ENCODE data around the gene COL4A2.

The COL4A2 gene

DNA sequence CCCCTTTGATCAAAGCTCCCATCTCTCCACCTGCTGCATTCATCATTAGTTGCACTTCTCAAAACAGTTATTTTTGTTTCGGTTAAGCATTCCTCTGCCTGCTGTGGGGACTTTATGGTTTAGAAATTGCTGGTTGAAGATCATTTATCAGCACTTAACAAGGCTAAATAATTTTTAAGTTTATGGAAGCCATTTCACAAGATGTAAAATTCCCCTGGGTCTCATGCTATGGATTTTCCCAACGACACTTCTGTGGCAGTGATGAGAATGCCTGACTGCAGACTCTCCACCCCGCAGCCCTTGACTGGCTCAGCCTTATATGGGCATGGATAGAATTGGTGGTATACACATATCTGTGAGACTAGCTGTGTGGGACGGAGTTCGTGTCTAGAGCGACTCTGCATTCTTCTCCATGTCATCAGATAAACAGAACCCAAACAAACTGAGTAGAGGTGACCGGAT lies 52.8 kb downstream of the COL4A2 start:
- no peak for DNase-seq

DNA sequence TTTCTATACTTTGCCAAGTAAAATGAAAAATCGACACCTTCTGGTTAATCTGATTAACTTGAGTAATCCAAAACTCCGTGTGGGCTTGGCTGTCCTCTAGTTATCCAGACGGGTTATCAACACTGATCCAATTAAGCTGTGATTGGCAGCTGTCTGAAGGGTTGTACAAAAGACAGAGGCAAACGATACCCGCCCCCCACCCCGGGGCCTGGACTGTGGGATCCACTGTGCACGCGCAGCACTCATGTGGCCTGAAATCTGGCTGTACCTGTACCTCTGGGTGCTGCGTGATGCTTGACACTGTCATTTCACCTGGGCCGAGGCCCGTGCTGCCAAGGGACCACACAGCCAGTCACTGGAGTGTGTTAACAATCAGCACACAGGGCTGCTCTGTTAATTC lies 53.5 kb downstream of the COL4A2 start:
- no peak for DNase-seq

DNA sequence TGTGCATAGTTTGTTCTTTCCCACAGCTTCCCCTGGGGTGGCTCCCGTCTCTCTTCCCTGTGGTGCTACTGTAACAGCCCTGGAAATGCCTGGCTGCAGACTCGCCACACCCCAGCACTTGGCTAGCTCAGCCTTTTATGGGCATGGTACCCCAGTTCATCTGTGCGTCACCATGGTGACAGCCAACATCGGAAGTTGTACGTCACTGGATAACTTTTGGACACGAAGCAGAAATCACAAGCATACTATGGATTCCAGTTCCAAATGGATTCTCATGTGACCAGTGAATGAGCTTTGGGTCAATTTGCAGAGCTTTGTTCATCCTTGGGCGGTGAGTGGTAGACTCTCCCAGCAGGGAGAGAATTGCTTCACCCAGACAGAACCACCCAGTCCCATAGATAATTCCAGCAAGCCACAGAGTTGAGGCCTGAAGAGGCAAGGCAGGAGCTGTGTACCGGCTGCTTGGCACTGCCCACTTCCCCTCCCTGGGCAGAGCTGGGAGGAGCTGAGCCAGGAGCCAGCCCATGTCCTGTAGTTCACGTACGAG lies 54.4 kb downstream of the COL4A2 start:
- DNase-seq = no peak

DNA sequence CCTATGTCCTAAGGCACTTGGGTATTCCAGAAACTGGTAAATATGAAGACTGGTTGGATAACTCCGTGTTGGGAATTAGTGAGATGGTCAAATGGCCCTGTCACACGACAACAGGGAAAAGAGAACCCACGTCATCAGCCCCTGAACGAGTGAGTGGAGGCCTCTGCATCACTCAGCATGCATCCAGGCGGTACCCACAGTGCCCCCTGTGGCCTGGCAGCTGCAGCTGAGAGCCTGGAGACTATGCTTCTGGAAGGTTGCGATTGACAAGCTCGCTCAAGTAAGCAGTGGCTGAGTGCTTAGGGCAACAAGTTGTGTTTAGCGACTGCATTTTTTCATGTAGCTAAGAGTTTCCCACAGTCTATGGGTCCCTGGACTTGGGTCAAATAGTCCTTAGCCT lies 55.9 kb downstream of the COL4A2 start:
- no peak for DNase-seq

DNA sequence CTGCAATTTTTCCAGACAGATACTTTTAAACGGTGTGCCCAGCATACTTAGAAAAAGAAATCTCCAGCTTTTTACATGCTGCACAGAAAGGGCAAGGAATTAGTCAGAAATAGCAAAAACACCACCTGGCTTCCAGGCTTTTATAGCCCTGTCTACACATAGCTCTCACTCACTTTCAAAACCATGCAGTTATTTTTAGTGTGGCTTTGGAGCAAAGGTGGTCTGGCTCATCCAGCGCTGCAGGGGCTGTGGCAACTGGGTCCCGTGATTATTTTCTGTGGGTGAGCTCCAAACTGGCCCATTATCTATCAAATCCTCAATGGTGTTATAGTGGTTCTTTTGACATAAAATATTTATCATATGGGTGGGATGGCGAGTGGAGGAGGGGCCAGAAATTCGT lies 57.0 kb downstream of the COL4A2 start:
- DNase-seq = no peak

DNA sequence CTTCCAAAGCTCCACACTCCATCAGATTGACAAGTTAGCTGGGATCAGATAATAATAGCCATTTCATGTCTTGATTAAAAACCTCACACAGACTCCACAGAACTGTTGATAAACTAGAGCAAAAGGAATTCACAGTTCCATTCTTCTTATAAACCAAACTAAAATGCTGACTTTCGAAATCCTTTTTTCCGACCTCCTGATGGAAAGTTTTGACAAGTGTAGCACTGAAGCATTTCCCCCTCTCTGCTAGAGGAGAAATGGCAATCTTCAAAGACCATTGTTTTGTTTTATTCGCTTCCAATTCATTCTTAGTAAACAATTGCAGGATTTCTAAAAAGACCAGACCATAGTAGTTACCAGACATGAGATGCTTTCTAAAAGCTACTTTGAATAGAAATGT lies 58.8 kb downstream of the COL4A2 start:
- no peak for DNase-seq

DNA sequence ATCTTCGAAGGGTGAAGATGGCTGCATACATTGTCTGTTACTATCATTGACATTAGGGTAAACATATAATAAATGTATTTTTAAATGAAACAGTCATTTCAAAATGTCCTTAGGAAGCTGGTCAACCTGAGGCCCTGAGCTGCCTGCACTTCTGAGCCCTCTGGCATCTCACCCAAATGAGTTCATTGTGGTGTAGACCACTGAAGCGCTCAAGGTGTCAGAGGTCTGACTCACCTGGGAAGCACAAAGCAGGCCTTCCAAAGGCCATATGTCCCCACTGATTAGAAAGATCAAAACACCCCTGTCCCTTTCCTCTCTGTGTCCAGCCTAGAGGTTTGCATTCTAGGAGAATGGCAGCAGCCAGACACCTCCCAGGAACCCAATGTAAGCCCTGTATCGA lies 59.6 kb downstream of the COL4A2 start:
- no peak for DNase-seq

DNA sequence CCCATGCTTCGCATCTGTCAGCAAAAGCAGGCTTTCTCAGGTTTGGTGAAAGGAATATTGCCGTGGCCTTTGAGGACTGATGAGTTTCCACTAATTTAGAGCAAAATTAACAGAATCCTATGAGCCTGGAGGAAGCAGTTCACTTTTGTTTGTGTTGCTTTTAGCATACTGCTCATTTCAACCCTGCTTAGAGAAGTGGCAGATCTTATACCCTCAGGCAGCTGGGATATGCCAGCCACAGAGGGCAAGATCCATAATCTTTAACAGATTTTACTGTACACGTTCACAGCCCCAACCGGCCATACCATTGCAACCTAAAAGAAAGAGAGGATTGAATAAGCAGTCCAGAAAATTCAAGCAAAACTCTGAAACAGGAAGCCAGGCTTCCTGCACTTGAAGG lies 60.5 kb downstream of the COL4A2 start:
- no peak for DNase-seq

DNA sequence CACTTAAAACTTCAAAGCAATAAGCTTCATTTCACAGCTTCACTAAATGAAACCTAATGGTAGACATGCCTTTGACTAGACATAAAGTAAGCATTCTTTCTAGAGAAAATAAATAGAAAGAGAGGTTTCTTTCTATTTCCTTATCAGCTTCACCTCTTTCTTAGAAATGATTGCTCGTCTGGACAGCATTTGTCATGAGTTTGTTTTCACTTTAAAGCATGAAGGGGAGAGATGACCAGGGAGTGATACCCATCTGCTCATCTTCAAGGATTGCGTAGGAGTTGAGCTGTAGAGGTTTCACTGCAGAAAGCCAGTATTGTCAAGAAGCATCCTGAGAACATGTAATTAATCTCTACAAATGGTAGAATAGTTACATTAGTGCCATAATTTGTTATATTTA lies 61.3 kb downstream of the COL4A2 start:
- DNase-seq = no peak

DNA sequence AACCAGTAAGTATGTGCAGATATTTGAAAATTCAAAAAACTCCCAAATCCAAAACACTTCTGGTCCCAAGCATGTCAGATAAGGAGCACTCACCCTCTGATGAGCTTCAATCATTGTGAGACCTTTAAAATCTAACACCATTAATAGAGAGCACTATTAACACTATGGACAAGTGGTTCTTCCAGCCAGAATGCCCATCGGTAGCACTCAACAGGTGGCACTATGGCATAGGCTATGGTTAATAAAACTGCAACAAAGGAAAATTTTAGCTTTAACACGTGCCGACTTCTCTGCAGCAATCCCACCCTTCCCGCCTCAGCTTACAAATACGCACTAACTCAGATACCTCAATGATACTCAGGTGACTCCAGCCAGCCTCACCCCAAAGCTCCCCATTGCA lies 62.3 kb downstream of the COL4A2 start:
- DNase-seq = no peak

DNA sequence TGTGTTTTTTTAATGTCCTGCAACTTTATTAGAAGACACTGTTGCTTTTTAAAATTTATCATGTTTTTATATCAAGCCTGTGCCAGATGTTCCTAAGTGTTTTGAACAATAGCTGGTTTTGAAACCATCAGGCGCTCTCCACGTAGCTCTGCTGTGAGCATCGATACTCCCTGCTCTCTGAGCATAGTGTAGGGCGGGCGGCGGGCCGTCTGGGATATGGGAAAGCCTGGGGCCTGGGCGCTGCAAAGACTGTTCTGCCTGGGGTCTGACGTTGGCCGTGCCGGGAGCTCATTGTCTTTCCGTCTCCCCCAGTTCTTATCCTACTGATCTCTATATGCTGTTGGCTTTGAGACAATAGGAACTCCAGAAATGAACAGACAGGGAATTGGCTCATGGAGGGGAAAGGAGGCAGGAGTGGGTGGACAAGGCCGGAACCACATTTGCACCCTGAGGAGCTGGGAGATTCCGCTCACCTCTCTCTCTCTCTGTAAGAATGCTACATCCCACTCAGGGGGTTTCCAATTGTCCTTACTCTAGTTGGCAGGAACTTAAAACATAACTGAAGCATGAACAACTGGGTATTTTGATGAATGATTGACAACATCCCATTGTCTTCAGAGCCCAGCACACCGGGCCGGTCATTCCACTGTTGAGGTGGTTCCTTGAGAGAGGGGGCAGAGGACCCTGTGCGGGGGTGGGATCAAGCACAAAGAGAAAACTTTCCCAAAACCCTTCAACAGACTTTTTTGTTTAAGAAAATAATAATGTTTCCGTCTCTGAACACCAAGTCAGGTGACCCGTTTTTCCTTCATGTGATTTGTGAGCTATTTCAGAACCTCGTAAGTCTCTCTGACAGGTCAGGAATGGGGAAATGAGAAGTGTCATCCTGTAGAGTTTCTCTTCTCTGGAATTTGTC lies 64.7 kb downstream of the COL4A2 start:
- no peak for DNase-seq

DNA sequence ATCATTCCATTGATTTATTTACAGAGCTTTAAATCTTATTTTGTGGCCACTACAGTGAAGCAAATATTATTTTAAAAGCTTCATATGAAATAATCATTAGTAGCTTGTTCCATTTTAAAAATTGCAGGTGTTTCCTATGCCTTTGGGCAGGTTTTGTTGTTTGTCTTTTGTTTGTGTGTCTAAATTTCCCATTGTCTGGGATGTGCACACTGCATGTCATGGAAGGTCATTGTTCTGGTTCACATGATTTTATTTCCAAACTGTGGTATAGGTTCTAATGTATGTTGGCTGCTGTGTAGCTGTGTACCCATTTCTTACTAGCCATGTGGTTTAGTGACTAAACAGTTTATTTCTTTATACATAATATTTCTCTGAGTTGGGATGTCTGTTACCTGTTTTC lies 65.6 kb downstream of the COL4A2 start:
- no peak for DNase-seq

DNA sequence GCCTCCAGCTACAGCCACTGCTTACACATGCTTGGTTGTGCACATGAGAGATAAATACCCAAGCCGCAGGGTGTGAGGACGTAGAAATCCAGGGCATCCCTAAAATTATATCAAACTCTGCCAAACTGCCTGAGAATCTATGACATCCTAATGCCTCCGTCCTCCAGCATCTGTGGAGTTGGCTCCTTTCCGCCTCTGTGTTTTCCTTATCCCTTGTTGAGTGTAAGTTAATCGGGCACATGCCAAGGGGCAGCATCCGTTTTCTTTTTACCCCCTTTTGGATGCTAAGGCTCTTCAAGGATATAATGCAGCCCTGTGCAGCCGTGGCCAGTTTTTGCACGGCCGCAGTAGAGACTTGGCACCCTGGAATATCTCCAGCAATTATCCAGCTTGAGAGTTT lies 66.5 kb downstream of the COL4A2 start:
- DNase-seq = no peak

DNA sequence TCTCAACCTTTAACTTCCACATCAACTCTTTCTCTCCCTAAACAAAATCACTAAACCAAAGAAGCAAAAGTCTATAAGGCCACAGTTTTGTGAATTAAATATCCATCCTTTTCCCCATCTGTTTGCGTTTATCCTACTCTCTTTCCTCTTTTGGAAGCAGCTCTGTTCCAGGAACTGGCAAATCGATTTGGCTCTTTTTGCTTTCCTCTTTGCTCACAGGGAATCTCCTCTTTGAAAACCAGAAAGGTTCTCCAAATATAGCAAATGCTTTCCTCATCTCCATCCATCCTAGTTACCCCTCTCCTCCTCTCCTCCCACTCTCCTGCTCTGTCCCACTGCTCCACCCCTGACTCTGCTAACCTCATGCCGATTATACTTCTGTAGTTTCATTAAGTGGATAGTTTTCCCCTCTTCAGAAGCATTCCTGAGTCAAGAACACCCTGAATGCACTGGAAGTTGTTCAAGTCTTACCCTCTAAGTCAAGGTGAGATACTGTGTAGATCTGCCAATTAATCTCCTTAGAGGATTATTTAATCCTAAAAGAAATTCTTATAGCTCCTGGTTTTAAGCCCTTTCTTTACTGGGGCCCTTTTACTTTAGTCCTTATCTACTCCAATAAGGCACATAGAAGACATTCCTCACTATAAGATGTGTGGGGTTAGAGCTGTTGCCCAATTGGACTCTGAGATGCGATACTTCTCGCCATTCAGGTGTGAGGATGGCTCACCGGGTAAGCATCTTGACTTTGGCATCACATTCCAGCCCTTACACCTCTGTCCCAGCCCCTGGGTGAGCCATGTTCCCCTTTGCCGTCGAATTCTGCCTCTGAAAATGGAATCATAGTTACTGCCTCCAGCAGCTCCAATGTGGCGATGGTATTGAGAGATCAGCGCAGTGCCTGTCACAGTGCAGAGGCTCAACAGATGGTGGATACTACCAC lies 67.6 kb downstream of the COL4A2 start:
- no peak for DNase-seq

DNA sequence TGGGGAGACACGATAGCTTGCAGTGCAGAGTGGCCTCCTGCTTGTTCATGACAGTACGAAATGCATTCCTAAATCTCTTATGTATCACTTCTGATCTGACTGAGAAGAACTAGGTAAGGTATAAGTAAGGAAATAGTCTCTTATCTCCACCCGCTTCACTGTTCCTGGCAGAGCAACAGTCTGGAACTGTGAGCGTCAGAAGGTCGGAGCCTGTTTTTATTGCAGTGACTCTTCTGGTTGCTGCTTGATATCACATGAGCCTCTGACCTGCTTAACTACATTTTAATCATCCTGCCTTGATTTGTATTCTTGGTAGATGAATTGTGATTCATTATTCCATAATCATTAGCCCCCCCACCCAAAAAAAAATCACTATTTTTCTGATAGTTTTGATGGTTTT lies 69.0 kb downstream of the COL4A2 start:
- no peak for DNase-seq

DNA sequence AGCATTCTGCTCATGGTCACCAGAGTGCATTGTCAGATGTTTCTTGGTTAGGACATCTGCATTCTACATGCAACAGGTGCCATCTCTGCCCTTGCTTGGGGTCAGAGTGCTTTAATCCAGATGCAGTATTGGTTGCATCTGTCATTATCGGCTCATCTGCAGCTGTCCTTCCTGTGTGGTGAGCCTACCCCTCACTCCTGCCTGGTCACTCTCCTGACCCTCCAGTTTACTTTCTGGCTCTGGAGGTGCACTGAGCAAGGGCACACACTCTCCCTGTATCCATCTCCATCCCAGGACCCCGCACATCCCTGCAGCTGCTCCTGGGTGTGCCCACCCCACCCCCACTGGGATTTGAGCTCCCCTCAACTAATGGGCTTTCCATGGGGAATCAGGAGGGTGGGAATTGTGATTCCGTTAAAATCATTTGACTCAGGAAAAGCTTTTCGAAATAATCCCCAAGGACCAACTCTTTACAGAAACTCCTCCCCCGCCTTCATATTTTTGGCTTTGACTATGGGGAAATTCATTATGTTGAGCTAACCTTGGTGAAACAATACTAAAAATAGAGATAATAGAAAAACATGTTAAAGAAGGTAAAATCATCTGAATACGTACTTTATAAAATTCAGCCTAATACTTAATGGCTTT lies 70.2 kb downstream of the COL4A2 start:
- no peak for DNase-seq

DNA sequence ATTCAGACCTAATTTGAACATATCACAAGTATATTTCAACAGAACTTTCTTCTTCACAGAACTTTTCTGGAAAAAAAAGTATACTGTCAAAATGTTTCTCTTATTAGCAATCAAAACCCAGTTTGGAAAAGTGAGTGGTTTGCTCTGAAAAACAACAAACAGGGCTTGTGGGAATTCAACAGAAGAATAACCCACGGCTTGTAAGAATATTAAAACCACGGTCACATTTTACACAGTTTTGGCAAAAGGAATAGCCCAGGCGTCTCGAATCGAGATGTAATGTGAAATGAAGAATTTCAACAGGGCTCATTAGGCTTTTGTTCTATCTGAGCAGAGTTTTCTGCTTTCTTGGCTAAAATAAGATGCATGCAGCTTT lies 70.7 kb downstream of the COL4A2 start:
- no peak for DNase-seq

DNA sequence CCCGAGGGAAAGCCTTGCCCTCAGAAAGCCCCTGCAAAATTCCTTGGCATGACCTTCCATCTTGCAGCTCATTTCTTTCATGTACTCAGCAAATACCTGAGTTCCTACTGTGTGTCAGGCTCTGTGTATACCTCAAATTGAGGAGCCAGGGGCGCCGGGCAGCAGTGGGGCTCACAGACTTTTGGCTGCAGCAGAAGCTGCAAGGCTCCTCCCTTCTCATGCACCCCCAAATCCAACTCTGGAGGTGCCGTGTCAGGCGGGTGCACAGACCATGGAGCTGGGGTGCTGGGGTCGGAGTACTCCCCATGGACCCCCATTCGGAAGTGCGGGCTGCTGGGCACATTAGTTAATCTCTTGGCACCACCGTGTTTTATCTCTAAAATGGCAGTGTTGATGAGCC lies 72.3 kb downstream of the COL4A2 start:
- DNase-seq = no peak

DNA sequence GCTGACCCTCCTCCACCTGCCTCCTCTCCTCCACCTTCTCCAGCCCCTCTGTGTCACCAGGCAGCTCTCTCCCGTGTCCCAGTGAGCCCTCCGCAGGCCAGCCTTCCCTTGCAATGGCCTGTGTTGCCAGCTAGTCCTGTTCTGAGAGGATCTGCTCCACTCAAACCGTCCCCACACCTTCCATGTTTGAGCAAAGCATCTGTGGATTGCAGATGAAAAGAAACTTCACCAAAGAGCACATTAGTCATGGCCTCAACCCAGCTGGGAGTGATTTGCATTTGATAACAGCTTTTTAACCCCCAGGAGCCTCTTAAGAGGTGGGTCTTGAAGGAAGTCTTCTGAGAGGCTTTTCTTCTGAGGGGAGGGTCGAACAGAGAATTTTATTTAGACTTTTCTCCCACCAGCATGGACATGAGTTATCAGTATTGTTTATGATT lies 72.8 kb downstream of the COL4A2 start:
- DNase-seq = no peak

DNA sequence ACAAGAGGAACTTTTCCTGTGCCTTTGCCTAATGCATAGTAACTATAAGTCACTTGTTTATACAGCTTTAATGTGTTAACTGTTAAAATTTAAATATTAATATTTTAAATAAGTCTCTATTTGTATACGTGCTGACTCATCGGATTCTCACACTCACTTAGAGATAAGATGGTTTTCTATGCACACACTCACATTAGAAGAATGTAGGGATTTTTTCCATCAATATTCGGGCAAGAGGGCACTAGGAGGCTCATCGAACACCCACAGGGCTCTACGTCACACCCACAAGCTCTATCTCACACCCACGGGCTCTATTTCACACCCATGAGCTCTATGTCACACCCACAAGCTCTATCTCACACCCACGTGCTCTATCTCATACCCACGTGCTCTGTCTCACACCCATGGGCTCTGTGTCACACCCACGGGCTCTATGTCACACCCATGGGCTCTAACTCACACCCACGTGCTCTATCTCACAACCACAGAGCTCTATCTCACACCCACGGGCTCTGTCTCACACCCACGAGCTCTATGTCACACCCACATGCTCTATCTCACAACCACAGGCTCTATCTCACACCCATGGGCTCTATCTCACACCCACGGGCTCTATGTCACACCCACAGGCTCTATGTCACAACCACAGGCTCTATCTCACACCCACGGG lies 73.4 kb downstream of the COL4A2 start:
- DNase-seq = no peak

DNA sequence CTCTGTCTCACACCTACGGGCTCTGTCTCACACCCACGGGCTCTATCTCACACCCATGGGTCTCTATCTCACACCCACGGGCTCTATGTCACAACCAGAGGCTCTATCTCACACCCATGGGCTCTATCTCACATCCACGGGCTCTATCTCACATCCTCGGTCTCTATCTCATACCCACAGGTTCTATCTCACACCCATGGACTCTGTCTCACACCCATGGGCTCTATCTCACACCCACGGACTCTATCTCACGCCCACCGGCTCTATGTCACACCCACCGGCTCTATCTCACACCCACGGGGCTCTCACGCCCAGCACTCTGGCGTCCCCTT lies 73.9 kb downstream of the COL4A2 start:
- DNase-seq = no peak

DNA sequence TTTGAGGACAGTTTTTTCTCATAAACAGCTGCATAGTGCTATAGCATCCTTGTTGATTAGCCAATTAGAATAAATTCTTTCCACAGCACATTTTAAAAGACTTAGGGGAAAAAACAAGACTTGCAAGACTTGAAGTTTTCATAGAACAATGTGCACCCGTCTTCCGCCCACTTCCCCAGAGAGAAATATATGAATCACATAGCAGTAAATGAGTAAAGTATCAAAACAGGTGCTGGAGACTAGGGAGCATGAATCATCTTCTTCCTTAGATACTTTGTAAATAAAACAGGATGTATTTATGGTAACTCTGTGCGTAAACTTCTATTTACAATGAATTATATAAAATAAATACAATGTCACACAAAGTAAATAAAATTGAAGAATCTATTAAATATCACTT lies 75.1 kb downstream of the COL4A2 start:
- DNase-seq = no peak

DNA sequence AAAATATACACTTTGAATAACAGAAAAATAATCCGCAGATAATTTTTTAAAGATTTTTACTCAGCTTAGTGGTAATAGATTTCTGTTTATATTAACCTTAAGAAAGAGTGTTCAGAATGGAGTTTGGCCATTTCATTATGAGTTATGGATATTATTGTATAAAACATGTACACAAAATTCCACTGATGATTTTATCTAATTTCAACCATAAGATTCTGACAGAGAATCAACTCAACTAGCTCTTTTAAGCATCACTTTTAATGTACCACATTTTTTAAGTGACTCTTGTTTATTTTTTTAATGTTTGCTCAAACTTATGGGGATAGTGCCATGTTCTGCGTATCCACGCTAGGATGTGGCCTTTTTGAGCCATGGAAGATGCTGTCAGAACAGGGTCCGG lies 75.7 kb downstream of the COL4A2 start:
- no peak for DNase-seq

Measured in activated CD4-positive, alpha-beta T cell treated with anti-CD3 and anti-CD28 coated beads for 4 hours (primary cell).